ENCODE data around the gene ERVMER34-1.

- TF ChIP-seq CTCF (conservative IDR thresholded peaks at IDR 0.05; ENCODE audit: low read depth, low read length) = no peak
- no peak for TF ChIP-seq EZH2 (IDR thresholded peaks at IDR 0.05; ENCODE audit: borderline replicate concordance, low read depth, low read length, poor library complexity, severe bottlenecking)
Observed at GRCh38 chr4:52780617-52781354, 29.6 kb upstream of the ERVMER34-1 start.
